ENCODE measurements around the gene RFX5. TPM values are rescaled to one million over a fixed set of nuclear protein-coding genes. Genes with fewer than 3 reads are reported as not detected.

The RFX5 gene
- total and polyA plus RNA-seq, 2 of the 13 experiments (the other 11 are each of a cell fraction or from before 2014, with no cell fraction given) = 17.9 to 36.2 TPM

DNA sequence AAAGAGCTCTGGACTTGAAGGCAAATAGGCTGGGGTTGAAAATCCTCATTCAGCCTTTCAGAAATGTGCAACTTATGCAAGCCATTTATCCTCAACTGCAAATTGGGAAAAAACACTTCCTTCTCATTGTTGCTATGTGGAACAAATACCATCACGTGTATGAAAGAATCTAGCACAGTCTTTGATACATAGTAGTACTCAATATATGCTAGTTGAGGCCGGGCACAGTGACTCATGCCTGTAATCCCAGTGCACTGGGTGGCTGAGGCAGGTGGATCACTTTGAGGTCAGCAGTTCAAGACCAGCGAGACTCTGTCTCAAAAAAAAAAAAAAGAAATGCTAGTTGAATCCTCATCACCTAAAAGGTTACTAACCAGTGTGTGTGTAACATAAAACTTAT, 28.1 kb downstream of the RFX5 start:
- no peaks in the 10 kb centered on the region for H3K4me1 ChIP-seq (ENCODE audit: insufficient read depth, low read length)
- H3K4me3 ChIP-seq (replicated peaks in 1 of 3; ENCODE audit: insufficient read depth in 1 of 3, low read depth in 2 of 3, low read length in 3 of 3) = no peak overlapping the region
- no peak overlapping the region for H3K9ac ChIP-seq (ENCODE audit: insufficient read depth, low read depth, low read length)
- WGBS (ENCODE audit: low lambda C conversion rate) = 94% methylated on average over 3 of the region's 3 CpGs
- H3K36me3 ChIP-seq (replicated peaks in 1 of 2; ENCODE audit: control insufficient read depth in 1 of 2, insufficient read depth in 2 of 2, low read length in 2 of 2) = peaks cover 12 to 26% of the 10 kb centered on the region in 2 experiments
- in situ Hi-C loops (cut with HindIII; ENCODE audit: extremely low pct_ligation_motif_present, low pct_unique_long_range_greater_than_20kb) = no loop called here
- TF ChIP-seq SP1 (IDR thresholded peaks at IDR 0.05) (no peak), SP1 (CRISPR knock-in tag; IDR thresholded peaks at IDR 0.05) (no peak), U2AF2 (IDR thresholded peaks at IDR 0.05; ENCODE audit: low read depth, low read length) (no peak), CHD4 (IDR thresholded peaks at IDR 0.05; ENCODE audit: borderline replicate concordance, low read length) (no peak), SUZ12 (IDR thresholded peaks at IDR 0.05; ENCODE audit: low read depth, low read length) (no peak), KDM5B (CRISPR knock-in tag; IDR thresholded peaks at IDR 0.05; ENCODE audit: borderline replicate concordance) (no peak), CEBPB (IDR thresholded peaks at IDR 0.05; ENCODE audit: borderline replicate concordance, low read depth, low read length) (no peak), CEBPG (CRISPR knock-in tag; IDR thresholded peaks at IDR 0.05) (no peak), RELA (CRISPR knock-in tag; IDR thresholded peaks at IDR 0.05) (no peak), ZSCAN9 (CRISPR knock-in tag; IDR thresholded peaks at IDR 0.05; ENCODE audit: borderline replicate concordance) (no peak), ASH2L (IDR thresholded peaks at IDR 0.05; ENCODE audit: insufficient read length, low read depth, low read length) (no peak), ZNF530 (CRISPR knock-in tag; IDR thresholded peaks at IDR 0.05; ENCODE audit: low read depth) (no peak), ZNF772 (CRISPR knock-in tag; IDR thresholded peaks at IDR 0.05) (no peak)
- TF ChIP-seq, protein P1, sequence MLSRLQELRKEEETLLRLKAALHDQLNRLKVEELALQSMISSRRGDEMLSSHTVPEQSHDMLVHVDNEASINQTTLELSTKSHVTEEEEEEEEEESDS (CRISPR knock-in tag; IDR thresholded peaks at IDR 0.05; ENCODE audit: borderline replicate concordance) = no peak
- TF ChIP-seq, protein P2, sequence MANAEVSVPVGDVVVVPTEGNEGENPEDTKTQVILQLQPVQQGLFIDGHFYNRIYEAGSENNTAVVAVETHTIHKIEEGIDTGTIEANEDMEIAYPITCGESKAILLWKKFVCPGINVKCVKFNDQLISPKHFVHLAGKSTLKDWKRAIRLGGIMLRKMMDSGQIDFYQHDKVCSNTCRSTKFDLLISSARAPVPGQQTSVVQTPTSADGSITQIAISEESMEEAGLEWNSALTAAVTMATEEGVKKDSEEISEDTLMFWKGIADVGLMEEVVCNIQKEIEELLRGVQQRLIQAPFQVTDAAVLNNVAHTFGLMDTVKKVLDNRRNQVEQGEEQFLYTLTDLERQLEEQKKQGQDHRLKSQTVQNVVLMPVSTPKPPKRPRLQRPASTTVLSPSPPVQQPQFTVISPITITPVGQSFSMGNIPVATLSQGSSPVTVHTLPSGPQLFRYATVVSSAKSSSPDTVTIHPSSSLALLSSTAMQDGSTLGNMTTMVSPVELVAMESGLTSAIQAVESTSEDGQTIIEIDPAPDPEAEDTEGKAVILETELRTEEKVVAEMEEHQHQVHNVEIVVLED (CRISPR knock-in tag; IDR thresholded peaks at IDR 0.05; ENCODE audit: borderline replicate concordance) = no peak
- TF ChIP-seq, protein P3, sequence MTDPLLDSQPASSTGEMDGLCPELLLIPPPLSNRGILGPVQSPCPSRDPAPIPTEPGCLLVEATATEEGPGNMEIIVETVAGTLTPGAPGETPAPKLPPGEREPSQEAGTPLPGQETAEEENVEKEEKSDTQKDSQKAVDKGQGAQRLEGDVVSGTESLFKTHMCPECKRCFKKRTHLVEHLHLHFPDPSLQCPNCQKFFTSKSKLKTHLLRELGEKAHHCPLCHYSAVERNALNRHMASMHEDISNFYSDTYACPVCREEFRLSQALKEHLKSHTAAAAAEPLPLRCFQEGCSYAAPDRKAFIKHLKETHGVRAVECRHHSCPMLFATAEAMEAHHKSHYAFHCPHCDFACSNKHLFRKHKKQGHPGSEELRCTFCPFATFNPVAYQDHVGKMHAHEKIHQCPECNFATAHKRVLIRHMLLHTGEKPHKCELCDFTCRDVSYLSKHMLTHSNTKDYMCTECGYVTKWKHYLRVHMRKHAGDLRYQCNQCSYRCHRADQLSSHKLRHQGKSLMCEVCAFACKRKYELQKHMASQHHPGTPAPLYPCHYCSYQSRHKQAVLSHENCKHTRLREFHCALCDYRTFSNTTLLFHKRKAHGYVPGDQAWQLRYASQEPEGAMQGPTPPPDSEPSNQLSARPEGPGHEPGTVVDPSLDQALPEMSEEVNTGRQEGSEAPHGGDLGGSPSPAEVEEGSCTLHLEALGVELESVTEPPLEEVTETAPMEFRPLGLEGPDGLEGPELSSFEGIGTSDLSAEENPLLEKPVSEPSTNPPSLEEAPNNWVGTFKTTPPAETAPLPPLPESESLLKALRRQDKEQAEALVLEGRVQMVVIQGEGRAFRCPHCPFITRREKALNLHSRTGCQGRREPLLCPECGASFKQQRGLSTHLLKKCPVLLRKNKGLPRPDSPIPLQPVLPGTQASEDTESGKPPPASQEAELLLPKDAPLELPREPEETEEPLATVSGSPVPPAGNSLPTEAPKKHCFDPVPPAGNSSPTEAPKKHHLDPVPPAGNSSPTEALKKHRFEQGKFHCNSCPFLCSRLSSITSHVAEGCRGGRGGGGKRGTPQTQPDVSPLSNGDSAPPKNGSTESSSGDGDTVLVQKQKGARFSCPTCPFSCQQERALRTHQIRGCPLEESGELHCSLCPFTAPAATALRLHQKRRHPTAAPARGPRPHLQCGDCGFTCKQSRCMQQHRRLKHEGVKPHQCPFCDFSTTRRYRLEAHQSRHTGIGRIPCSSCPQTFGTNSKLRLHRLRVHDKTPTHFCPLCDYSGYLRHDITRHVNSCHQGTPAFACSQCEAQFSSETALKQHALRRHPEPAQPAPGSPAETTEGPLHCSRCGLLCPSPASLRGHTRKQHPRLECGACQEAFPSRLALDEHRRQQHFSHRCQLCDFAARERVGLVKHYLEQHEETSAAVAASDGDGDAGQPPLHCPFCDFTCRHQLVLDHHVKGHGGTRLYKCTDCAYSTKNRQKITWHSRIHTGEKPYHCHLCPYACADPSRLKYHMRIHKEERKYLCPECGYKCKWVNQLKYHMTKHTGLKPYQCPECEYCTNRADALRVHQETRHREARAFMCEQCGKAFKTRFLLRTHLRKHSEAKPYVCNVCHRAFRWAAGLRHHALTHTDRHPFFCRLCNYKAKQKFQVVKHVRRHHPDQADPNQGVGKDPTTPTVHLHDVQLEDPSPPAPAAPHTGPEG (CRISPR knock-in tag; IDR thresholded peaks at IDR 0.05) = no peak
- H4K20me1 ChIP-seq (ENCODE audit: insufficient read depth, low read length) = no peaks in the 10 kb centered on the region
- intact Hi-C loops (cut with micrococcal nuclease; ENCODE audit: unreplicated experiment) = no loop called here
- no peaks in the 10 kb centered on the region for H3K79me2 ChIP-seq (ENCODE audit: insufficient read depth, low read length)
- no peaks in the 10 kb centered on the region for H3K27me3 ChIP-seq (ENCODE audit: control insufficient read depth in 1 of 2, insufficient read depth in 2 of 2, low read length in 2 of 2)
- no peak overlapping the region for H3K27ac ChIP-seq (ENCODE audit: extremely low read length, insufficient read depth, low read length)
- ChIA-PET POLR2A (no interaction called here), CTCF (ENCODE audit: low intra/inter-chr PET ratio, low total read pairs) (no interaction called here)
- BruUV-seq (replicated peaks) = no TSS peak
- H2AFZ ChIP-seq (ENCODE audit: low read length) = no peak overlapping the region
- ATAC-seq = no peak
- H3K4me2 ChIP-seq (ENCODE audit: low read depth, low read length) = no peak overlapping the region
- no peak for FAIRE-seq
- no peaks in the 10 kb centered on the region for H3K9me3 ChIP-seq (ENCODE audit: low read length)
- DNase-seq (ENCODE audit: low spot score) = no peak

Data from HepG2 (cell line).